Esophagus muscularis mucosa (tissue), 3 donors: Measurements from ENCODE around the gene NPY5R.

ENCODE experiments used
- POLR2AphosphoS5 ChIP-seq, 2 donors: sonication (generic); formaldehyde crosslinking; IDR thresholded peaks; one replicate each; pipeline ENCODE4 v1.6.1; 2017; ENCODE audit warnings: antibody characterized with exemption in 2 of 2
- TF ChIP-seq, protein P1 (sequence below), 3 experiments: fragments of 200-600 bp in 2 of 3; fragments of 450-650 bp in 1 of 3; sonication (generic) in 2 of 3; IDR thresholded peaks; one replicate each; pipeline ENCODE4 v1.5.1; 2017 to 2019; ENCODE audit warnings: antibody characterized with exemption in 3 of 3, mild to moderate bottlenecking in 2 of 3, moderate library complexity in 1 of 3

DNA sequence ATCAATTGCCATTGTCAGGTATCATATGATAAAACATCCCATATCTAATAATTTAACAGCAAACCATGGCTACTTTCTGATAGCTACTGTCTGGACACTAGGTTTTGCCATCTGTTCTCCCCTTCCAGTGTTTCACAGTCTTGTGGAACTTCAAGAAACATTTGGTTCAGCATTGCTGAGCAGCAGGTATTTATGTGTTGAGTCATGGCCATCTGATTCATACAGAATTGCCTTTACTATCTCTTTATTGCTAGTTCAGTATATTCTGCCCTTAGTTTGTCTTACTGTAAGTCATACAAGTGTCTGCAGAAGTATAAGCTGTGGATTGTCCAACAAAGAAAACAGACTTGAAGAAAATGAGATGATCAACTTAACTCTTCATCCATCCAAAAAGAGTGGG is 7.0 kb downstream of the NPY5R start:
- TF ChIP-seq, protein P1, sequence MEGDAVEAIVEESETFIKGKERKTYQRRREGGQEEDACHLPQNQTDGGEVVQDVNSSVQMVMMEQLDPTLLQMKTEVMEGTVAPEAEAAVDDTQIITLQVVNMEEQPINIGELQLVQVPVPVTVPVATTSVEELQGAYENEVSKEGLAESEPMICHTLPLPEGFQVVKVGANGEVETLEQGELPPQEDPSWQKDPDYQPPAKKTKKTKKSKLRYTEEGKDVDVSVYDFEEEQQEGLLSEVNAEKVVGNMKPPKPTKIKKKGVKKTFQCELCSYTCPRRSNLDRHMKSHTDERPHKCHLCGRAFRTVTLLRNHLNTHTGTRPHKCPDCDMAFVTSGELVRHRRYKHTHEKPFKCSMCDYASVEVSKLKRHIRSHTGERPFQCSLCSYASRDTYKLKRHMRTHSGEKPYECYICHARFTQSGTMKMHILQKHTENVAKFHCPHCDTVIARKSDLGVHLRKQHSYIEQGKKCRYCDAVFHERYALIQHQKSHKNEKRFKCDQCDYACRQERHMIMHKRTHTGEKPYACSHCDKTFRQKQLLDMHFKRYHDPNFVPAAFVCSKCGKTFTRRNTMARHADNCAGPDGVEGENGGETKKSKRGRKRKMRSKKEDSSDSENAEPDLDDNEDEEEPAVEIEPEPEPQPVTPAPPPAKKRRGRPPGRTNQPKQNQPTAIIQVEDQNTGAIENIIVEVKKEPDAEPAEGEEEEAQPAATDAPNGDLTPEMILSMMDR (IDR thresholded peaks at IDR 0.05) = no peak
- no peak for TF ChIP-seq POLR2AphosphoS5 (IDR thresholded peaks at IDR 0.05)
